Middle frontal gyrus (tissue), 1 donor: Measurements from ENCODE around the gene ADAMTS10.
"Not testable (repeated sequence)": the region's sequence is repeated elsewhere in the genome, so short reads cannot be mapped to it uniquely, and the experiment has no call there.

ENCODE experiments used
- DNase-seq: peaks from one replicate; pipeline ENCODE4 v3.0.0-alpha.2; 2015; ENCODE audit warnings: low spot score; ENCODE audit errors: extremely low spot score

ADAMTS10 gene

DNA sequence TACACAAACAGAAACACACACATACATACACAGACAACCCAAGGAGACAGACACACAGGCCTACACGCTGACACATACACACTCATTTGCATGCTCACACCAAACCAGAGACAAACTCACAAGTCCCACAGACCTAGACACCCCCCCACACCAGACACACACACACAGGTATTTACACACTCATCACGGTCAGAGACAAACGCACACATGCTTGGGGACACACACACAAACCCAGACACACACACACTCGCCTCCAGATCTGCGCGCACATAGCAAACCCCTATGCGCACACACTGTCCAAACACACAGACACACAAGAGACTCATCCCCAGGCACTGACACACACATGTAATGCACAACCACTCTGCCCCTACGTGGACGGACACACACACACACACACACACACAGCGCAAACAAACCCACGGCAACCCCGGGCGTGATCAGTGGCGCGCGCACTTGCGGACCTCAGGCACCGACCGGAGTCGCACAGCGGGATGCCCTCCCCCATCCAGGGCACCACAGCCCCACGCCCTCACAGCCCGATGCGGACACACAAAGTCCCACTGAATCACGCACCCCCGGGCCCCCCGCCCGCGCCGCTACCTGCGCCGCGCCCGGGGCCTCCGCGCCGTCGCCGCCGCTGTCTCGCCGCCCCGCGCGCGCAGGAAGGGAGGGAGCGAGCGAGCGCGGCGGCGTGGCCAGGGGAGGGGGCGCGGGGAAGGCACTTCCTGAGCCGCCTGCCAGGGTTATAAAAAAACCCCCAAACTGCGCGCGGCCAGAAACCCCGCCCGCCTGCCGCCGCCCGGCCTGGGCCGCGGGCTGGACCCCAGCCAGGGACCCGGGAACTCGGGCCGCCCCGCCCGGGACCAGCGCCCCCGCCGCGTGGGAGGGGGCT, at the start of gene ADAMTS10:
ADAMTS10 (minus strand) TSS at position 675 of the 895 bp plus-strand sequence. CDS start 5,005 bp downstream, outside the sequence.
- no peak for DNase-seq

DNA sequence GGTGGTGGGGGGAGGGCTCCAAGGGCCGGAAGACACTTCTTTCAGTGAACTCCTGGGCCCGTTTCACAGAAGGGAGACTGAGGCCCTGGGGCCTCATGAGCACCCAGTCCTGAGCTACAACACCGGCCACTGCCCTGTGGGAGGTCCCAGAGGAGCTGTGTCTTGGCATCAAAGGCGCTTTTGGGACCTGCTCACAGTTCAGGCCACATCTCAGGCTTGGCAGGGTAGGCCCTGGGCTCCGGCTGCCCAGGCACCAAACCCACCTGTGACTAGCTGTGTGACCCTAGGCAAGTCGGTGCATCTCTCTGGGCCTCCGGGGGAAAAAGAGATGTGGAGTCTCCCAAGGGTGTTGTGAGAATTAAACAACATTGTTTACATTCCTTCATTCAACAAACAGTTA, 49.4 kb upstream of the ADAMTS10 start:
- no peak for DNase-seq

DNA sequence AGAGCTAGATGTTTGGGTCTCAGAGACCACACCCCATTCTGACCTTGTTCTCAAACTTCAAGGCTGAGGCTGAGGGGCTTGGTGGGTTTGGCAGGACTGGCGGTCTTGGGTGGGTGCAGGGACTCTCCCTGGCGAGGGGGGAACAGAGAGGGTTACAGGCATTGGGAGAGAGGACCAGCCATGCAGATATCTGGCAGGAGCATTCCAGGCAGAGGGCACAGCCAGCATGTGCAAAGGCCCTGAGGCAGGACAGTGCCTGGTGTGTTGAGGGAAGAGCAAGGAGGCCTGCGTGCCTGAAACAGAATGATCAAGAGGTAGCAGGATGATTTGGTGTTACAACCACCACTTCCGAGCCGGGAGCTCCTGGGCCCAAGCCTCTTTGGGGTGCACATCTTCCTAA, 47.4 kb upstream of the ADAMTS10 start:
- no peak for DNase-seq

DNA sequence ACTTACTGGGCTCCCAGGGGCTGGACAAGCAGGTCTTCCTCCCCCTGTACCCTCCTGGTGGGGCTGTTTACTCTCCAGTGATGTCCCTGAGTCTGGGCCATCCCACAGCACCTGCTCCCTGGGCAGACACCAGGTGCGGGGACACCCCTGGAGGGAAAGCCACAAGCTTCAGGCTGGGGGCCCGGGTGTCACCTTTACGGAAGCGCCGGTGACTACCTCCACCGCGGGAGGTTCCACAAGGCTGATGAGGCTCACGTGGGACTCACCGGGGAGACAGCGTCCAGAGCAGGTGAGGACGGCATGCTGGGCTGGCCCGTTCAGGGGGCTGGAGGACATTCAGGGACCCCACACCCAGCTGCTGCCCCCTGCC, 44.8 kb upstream of the ADAMTS10 start:
- no peak for DNase-seq

DNA sequence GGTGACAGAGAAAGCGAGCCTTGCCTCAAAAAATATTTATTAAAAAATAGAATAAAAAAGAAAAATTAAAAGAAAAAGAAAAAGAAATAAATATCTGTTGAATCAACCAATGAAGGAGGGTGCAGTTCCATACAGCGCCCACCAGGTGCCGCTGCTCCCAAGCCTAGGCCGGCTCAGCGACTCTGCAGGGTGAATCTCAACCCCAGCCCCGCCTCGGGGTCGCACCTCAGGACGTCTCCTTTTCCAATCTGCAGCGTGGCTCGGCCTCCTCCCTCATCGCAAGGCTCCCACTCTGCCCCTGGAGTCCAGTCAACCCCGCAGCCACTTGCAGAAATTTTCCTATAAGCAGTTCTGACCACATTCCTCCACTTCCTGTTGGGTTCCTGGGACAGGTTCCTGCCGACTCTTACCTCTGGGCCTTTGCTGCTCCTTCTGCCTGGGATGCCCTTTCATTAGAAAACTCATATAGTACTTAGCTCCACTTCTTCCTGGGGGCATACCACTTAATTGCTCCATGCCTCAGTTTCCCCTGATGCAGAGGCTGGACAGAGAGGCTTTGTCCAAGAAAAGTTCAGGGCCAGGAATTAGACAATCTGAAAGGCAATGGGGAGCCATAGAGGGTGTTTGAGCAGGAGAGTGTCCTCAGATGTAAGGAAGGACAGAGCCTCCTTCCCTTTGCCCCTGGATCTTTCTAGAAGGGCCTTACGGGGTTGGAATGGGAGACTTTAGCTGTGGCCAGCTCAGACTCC, 44.2 kb upstream of the ADAMTS10 start:
- DNase-seq: no peak

DNA sequence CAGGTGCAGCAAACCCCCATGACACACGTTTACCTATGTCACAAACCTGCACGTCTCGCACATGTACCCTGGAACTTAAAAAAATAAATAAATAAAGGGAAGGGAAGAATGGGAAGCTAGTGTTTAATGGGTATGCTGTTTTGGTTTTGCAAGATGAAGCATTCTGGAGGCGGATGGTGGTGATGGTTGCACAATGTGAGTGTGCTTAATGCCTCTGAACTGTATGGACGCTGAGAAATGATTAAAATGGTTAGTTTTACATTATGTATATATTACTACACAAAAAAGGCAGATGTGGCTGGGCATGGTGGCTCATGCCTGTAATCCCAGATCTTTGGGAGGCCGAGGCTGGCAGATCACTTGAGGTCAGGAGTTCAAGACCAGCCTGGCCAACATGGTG, 37.7 kb upstream of the ADAMTS10 start:
- DNase-seq: no peak

DNA sequence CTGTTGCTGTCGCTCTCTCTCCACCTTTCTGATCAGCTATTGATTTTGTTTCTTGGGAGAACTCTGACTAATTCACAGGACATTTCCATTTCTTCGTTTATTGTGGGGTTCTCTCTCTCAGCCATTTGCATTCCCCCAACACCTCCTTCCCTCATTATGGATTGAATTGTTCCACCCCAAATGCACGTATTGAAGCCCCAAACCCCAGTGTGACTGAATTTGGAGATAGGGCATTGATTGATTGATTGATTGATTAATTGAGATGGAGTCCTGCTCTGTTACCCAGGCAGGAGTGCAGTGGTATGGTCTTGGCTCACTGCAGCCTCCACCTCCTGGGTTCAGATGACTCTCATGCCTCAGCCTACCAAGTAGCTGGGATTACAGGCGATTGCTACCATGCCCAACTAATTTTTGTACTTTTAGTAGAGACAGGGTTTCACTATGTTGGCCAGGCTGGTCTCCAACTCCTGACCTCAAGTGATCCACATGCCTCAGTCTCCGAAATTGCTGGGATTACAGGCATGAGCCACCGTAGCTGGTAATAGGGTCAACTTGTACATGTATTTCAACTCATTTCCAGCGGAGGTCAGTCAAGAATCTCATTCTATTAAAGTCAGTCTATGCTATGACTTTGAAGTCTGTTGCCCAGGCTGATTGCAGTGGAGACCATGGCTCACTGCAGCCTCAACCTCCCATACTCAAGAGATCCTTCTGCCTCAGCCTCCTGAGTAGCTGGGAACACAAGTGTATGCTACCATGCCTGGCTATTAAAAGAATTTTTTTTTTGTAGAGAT, 33.5 kb upstream of the ADAMTS10 start:
- no peak for DNase-seq

DNA sequence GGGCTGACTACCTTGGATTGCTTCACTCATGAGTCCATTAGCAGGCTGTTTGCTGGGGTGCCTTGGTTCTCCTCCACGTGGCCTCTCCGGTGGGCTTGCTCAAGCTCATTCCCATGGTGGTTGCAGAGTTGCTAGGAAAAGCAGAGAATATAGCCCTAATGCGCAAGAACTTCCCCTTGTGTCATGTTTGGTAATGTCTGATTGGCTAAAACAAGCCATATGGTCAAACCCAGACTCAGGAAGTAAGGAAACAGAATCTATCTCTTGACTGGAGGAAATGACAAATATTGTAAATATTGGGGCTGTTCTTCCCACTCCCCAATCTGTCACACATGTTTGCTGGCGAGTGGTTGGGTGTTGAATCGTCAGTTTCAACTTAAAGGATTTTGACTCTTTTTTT, 32.0 kb upstream of the ADAMTS10 start:
- no peak for DNase-seq

DNA sequence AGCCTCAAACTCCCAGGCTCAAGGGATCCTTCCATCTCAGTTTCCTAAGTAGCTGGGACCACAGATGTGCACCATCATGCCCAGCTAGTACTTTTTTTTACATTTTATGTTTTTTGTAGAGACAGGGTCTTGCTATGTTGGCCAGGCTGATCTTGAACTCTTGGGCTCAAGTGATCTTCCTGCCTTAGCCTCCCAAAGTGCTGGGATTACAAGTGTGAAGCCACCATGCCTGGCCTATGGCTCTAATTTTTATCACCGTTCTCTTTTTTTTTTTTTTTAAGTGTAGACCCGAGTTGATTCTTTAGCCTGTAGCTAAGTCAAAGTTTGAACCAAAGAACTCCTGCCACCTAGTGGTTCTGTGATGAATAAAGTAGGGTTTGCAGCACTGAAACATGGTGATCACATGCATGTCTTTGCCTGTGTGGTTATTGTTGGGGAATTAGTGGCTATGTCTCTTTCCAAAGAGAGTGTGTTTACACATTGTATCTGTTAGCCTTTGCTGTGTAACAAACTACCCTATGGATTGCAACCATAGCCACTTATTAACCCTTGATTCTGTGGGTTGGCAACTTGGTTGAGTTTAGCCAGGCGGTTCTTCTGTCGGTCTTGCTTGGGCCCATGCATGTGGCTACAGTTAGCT, 31.5 kb upstream of the ADAMTS10 start:
- DNase-seq: no peak

DNA sequence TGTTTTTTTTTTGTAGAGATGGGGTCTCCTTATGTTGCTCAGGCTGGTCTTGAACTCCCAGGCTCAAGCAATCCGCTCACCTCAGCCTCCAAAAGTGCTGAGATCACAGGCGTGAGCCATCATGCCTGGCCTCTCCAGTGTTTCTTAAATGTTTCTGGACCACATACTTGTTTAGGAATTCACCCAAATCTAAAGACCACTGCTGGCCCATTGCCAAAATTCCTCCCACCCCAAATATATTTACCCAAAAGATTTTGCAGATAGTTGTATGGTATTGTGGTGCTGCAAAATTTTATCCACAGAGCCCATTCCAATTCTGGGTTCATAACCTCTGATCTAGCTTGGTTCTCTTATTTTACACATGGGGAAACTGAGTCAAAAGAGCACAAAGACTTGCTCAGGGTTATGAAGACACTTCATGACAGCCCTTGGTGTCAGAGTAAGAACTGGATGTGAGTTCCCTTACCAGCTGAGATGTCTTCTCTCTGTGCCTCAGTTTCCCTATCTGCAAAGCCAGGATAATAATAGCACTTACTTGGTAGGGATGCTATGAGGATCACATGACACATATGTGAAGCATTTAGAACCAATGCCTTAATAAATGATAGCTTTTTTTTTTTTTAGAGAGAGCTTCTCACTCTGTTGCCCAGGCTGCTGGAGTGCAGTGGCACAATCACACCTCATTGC, 30.8 kb upstream of the ADAMTS10 start:
- DNase-seq: no peak

DNA sequence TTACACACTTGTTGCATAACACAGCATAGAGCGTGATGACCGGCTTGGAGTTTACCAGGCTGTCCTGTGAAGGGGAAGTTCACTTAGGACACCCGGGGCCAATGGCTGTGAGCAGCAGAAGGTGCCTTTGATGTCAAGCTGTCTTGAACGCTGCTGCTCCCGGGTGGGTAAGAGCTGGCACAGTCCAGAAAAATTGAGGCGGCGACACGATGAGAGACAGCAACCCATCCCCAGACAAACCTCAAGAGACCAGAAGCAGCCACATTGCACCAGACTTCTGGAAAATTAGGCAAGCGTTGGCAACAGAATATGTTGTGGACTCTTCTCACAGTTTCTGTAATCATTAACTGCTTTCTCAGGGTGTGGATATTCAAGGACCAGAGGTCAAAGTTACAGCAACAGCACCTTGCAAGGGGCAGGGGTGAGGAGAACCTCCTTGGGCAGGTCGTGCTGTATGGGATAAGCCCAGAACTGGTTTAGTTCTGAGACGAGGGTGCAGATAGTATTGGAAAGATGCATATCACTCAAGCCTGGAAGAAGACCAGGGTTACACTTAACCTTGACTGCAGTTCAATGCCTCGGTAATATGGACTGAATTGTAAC, 30.0 kb upstream of the ADAMTS10 start:
- DNase-seq: no peak

DNA sequence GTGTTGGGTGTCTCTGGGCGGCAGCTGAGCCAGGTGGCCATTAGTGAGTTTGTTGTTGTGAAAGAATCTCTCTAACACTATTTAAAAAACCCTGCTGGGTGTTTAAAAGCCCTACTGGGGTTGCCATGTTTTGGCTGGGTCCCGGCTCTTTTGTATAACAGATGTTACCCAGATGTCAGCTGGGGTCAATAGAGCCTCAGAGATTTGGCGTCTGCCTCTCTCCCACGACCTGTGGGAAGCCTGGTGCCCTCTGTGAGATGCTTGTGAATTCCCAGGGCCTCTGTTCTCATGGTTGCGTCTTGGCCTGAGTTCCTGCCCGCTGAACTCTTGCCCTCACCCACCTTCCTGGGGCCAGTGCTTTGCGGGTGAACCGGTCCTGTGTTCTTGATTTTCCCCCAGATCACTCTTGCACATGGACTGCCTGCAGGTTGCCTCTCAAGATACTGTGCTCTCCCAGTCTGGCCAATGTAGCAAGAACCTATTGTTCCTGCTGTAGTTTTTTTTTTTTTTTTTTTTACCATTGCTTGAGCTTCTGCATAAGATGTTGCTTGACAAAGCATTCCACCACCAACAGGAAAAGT, 29.4 kb upstream of the ADAMTS10 start:
- DNase-seq: no peak

DNA sequence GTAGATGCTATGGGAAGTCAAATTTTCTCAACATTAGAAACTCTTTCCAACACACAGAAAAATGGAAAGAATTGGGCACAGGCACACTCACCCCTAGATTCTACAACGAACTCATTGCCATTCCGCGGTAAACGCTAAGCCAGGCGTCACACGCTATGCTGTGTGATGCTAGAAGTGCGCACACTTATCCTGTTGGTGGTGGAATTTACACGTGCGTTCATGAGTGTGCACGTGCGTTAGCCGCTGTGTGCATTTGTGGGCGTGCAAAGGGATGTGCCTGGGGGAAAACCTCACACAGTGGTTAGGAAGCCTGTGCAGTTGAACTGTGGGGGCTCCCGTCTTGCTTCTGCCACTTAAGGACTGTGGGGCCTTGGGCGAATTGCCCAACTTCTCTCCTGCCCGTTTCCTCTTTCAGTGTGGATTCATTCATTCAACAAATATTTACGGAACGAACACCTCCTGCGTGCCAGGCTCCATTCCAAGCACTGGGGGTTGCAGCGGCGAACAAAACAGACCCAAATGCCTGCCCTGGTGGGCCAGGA, 27.6 kb upstream of the ADAMTS10 start:
- DNase-seq: no peak

DNA sequence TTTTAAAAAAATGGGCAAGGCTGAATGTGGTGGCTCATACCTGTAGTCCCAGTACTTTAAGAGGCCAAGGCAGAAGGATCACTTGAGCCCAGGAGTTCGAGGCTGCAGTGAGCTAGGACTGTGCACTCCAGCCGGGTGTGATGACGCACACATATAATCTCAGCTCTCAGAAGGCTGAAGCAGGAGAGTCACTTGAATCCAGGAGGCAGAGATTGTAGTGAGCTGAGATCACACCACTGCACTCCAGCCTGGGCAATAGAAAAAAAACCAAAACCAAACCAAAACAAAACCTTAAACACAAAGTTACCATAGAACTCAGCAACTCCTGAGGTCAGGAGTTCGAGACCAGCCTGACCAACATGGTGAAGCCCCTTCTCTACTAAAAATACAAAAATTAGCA, 26.6 kb upstream of the ADAMTS10 start:
- not testable (repeated sequence) for DNase-seq

DNA sequence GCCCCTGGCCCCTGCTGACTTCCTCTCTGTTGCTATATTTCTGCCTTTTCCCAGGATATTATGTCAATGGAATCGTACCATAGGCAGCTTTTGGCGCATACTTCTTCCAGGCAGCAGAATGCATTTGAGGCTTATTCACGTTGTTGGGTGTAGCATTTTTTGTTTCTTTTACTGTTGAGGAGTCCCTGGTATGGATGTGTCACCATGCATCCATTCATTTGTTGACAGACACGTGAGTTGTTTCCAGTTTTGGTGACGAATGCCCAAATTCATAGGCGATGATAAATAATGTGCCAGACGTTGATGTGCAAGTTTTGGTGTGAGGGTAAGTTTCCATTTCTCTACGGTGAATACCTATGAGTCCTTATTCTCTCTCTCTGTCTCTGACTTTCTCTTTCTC, 24.9 kb upstream of the ADAMTS10 start:
- no peak for DNase-seq

DNA sequence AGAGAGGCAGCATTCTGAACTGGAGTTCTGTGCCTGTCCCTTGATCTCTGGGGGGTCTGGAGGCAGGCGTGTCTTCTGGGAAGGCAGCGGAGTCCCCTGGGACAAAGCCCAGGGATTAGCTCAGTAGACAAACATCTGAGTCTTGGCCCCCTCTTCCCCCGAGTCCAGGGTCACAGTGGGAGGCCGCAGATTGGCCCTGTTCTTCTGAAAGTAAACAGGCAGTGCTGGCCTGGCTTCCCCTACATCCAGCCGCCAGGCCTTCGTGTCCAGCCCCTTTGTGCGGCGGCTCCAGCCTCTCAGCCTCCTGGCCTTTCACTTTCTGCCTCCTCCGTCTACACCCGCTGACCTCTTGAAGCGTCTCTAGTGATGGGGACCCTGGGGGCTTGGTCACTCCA, 20.9 kb upstream of the ADAMTS10 start:
- DNase-seq: no peak

DNA sequence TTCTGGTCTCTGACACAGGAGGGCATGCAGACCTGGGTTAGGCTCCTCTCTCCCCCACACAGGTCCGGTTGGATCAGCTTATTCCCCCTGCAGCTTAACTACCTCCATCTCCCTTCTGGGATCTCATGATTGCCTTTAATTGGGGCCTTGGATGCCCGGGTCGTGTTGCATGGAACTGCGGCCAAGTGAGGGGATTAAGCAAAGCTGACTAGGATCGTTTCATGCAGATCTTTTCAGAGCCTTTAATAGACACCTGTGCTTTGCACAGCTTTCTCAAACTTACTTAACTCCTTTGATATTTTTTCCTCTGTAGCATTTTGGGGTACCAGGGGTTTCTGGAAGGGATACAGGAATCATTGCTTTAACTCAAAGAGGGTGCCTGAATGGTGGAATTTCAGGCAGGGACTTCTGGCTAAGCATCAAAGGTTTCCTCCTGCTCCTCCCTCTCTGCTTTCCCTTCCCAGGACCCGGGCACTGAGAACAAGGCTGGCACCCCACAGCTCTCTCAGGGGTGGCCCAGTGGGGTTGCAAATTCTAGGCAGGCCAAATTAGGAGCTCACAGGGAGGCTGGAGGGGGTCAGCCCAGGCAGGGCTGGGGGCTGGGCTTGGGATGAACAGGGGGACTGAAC, 20.4 kb upstream of the ADAMTS10 start:
- DNase-seq: no peak

DNA sequence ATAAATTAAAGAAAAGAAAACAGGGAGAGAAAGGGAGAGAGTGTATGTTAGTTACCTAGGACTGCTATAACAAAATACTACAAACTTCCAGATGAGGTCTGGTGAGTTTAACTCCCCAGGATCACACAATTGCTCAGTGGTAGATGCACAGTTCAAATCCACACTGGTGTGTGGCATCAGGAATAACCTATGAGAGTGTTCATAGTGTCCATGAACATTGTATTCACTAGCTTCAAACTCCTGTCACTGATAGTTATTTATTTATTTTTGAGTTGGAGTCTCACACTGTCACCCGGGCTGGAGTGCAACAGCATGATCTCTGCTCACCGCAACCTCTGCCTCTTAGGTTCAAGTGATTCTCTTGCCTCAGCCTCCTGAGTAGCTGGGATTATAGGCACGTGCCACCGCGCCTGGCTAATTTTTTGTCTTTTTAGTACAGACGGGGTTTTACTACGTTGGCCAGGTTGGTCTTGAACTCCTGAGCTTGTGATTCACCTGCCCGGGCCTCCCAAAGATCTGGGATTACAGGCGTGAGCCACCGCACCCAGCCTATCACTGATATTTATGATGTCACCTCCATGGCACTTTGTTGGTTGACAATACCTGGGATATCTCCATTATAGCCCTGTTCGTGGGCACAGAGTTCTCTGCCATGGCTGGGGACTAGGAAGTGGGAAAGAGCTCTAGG, 19.6 kb upstream of the ADAMTS10 start, which contains the start of gene NFILZ:
NFILZ (plus strand) TSS at position 638 of the 688 bp plus-strand sequence. CDS start 46,133 bp downstream, outside the sequence.
- no peak for DNase-seq
